ENCODE data around the gene RMI1. TPM values are rescaled to one million over a fixed set of nuclear protein-coding genes. Genes with fewer than 3 reads are reported as not detected.

The RMI1 gene

Small RNA genes lying within 50 kb of the gene (small RNA-seq; reads per million reads assigned to genes)
- not detected for gene RF00019 (ENCODE audit: insufficient read depth)

All from mesendoderm (in vitro differentiated cells).